DND-41 (cell line): ENCODE data around the gene CDX1.
"Not testable (repeated sequence)": the region's sequence is repeated elsewhere in the genome, so short reads cannot be mapped to it uniquely, and the experiment has no call there.

Experiments
- CTCF ChIP-seq: IDR thresholded peaks from 2 replicates; pipeline ENCODE4 v1.5.1; 2012; ENCODE audit warnings: borderline replicate concordance, low read length, moderate library complexity, mild to moderate bottlenecking; ENCODE audit not compliant: poor library complexity, severe bottlenecking; ENCODE audit errors: extremely low read depth
- EZH2 ChIP-seq: IDR thresholded peaks from 3 replicates; pipeline ENCODE4 v1.6.1; 2012; ENCODE audit warnings: borderline replicate concordance, low read depth, mild to moderate bottlenecking, moderate library complexity, low read length, inconsistent platforms; ENCODE audit not compliant: severe bottlenecking

DNA sequence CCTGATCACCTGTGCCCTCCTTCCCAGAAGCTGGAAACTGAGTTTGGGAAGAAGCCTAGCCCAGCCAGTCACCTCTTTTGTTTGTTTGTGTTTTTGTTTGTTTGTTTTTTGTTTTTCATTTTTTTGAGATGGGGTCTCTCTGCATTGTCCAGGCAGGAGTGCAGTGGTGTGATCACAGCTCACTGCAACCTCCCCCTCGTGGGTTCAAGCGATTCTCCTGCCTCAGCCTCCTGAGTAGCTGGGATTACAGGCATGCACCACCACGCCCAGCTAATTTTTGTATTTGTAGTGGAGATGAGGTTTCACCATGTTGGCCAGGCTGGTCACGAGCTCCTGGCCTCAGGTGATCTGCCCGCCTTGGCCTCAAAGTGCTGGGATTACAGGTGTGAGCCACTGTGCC is 67.1 kb downstream of the CDX1 start:
- not testable (repeated sequence) for TF ChIP-seq CTCF, EZH2
